Activated T-cell treated with anti-CD3 and anti-CD28 coated beads for 48 hours (primary cell): ENCODE results near the gene CMTR2.
A peak's percentile ranks its signal among the peaks of the same experiment; 100 is the strongest.
"Not testable (repeated sequence)": the region's sequence is repeated elsewhere in the genome, so short reads cannot be mapped to it uniquely, and the experiment has no call there.

Source experiments
- DNase-seq: peaks from one replicate; pipeline ENCODE4 v3.0.0-alpha.2; 2020; ENCODE audit warnings: low read depth

Gene CMTR2, protein sequence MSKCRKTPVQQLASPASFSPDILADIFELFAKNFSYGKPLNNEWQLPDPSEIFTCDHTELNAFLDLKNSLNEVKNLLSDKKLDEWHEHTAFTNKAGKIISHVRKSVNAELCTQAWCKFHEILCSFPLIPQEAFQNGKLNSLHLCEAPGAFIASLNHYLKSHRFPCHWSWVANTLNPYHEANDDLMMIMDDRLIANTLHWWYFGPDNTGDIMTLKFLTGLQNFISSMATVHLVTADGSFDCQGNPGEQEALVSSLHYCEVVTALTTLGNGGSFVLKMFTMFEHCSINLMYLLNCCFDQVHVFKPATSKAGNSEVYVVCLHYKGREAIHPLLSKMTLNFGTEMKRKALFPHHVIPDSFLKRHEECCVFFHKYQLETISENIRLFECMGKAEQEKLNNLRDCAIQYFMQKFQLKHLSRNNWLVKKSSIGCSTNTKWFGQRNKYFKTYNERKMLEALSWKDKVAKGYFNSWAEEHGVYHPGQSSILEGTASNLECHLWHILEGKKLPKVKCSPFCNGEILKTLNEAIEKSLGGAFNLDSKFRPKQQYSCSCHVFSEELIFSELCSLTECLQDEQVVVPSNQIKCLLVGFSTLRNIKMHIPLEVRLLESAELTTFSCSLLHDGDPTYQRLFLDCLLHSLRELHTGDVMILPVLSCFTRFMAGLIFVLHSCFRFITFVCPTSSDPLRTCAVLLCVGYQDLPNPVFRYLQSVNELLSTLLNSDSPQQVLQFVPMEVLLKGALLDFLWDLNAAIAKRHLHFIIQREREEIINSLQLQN

GRCh38 chr16:71288890-71289731 lies at the start of gene CMTR2:
CMTR2 (minus strand) TSS chr16:71289402; CDS start chr16:71285920, 3,482 bp downstream.
- DNase-seq = peak; percentile 90

- DNase-seq = no peak
These were observed 49.4 kb upstream of the CMTR2 start for GRCh38 chr16:71338632-71339031.

- no peak for DNase-seq
These were observed 49.0 kb upstream of the CMTR2 start for GRCh38 chr16:71338193-71338592.

- DNase-seq = no peak
These were observed 48.4 kb upstream of the CMTR2 start for GRCh38 chr16:71337631-71338030.

GRCh38 chr16:71328151-71328550 lies 38.9 kb upstream of the CMTR2 start:
- no peak for DNase-seq

DNA sequence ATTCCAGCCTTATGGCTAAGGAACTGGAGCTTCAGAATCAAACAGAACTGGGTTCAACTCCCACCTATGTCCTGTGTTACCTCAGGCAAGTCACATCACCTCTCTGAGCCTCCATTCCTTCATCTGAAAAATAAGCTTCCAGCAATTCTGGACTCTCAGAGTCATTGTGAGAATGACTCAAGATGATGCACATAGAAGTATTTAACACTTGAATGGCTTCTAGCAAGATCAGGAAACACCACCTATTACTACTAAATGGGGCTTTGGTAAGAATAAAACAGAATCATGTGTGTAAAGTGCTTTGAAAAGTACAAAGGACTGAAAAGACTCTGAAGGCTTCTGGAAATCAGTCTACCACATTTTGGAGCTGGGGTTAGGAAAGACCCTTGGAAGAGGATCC lies 38.5 kb upstream of the CMTR2 start:
- no peak for DNase-seq

- no peak for DNase-seq
These were observed 30.8 kb upstream of the CMTR2 start for GRCh38 chr16:71319999-71320398.

DNA sequence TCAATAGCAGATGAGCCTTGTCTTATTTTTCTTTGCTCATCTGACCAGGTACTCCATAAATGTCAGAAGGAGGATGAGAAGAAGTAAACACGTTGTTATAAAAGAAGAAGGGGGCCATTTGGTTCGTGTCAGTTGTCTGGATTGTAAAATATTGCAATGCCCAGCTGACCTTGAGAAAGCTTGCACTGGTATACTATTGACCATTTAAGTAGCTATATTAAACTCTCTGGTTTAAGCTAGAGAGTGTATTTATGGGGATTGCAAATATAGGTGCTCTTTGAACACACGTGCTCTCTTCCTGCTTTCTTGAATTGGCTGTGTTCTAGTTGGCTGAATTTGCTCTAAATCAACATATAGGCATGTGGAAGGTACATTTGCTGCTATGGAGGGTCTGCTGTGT lies 26.1 kb upstream of the CMTR2 start:
- DNase-seq = no peak

- DNase-seq = not testable (repeated sequence)
These were observed 24.4 kb upstream of the CMTR2 start for GRCh38 chr16:71313591-71313990.

GRCh38 chr16:71311553-71312158 lies 22.5 kb upstream of the CMTR2 start:
- DNase-seq = no peak

DNA sequence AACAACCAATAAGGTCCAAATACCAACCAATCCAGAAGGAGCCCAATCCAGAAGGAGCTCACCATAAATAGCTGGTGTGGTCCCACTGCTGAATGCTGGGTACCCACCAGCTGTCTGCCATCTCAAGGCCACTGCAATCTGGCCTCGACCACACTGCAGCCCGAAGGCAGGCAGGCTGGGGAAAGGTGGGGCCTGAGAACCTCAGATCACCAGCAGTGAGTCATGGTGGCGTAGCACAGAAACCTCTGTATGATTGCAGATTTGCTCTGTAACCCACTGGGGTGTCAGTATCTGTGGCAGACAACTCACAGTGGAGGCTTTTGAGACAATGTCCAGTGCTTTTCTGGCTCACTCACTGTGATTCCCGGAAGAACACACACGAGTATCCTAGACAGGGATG lies 14.7 kb upstream of the CMTR2 start:
- no peak for DNase-seq

- DNase-seq = no peak
These were observed 8.1 kb upstream of the CMTR2 start for GRCh38 chr16:71297341-71297634.

DNA sequence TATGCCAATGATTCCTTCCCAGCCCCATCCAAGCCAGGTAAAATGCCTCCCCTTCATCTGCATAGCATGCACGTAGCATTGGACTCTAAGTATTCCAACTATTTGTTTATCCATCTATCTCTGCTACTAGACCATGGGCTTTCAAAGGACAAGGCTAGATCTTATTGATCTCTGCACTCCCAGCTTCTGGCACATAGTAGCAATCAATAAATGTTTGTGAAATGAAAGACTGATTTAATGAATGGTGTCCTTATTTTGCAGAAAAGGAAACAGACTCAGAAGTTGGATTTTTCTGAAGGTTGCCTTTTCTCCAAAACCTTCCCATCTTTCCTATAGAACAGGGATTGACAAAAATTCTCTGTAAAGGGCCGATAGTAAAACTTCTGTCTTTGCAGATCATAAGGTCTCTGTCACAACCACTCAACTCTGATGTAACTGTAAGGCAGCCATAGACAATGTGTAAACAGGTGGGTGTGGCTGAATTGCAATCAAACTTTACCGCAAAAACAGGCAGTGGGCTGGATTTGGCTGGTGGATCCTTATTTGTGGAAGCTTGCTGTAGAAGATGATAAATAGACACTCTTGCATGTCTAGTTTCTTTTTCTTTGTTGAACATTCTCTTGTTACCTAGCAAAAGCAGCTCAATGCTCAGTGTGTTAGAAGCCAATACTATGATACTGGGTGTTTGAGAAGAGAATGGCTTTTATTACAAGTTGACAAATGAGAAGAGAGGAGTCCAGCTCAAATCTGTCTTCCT lies 7.6 kb upstream of the CMTR2 start:
- no peak for DNase-seq

DNA sequence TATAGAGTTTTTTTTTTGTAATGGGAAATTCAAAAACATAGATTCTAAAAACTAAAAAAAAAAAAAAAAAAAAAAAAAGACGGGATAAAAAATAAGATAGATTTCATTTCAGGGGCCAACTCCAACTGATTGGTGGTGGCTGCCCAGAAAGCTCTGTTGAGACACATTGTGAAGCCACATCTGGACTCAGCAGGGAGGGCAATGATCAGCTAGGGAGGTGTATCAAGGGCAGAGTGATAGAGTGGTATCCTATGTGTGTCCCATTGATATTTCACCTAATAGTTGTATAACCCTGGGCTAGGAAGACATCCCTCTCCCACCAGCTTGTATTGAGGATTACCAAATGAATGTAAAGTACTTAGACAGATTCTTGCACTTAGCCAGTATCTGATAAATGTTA lies 6.7 kb upstream of the CMTR2 start:
- no peak for DNase-seq

- DNase-seq = no peak
These were observed 4.7 kb upstream of the CMTR2 start for GRCh38 chr16:71293919-71294318.

GRCh38 chr16:71292095-71292494 lies 2.9 kb upstream of the CMTR2 start:
- not testable (repeated sequence) for DNase-seq

GRCh38 chr16:71289732-71290062 lies 495 bp upstream of the CMTR2 start:
- no peak for DNase-seq

- no peak for DNase-seq
These were observed 672 bp downstream of the CMTR2 start for GRCh38 chr16:71288570-71288889.

DNA sequence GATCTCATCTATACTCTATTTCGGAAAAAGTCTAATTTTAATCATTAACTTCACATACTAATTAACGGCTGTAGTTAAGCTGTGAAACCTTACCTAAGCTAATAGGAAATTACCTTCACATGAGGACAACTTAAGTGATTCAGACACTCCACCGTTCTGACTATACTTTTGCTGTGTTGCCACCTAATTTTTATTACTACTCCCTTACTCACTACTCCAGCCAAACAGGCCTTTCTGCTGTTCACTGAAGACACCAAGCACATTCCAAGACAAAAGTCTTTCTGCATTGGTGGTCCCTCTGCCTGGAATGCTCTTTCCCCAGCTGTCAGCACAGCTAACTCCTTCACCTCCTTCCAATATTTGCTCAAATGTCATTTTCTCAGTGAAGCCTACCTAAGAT lies 1.3 kb downstream of the CMTR2 start:
- no peak for DNase-seq

DNA sequence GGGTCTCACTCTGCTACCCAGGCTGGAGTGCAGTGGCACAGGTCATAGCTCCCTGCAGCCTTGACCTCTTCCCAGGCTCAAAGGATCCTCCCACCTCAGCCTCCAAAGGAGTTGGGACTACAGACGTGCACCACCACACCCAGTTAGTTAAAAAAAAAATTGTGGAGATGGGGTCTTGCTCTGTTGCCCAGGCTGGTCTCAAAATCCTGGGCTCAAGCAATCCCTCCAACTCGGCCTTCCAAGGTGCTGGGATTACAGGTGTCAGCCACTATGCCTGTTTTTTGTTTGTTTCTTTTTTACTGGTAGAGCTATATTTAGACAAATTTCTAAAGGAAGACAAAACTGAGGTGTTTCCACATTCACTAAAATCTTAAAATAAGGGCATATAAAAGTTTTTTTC lies 1.7 kb downstream of the CMTR2 start:
- no peak for DNase-seq

DNA sequence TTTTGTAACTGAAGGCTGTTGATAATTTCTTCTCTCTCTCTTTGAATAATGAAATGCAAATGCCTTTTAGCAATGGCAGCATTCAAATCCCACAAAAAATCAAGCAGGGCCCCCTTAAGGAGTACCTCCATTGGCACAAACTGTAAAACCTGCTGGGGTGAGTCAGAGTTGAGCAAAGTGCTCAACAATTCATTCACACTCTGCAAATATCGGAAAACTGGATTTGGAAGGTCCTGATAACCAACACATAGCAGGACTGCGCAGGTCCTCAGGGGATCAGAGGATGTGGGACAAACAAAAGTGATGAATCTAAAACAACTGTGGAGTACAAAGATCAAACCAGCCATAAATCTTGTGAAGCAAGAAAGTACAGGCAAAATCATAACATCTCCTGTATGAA lies 5.6 kb downstream of the CMTR2 start:
- DNase-seq = no peak

DNA sequence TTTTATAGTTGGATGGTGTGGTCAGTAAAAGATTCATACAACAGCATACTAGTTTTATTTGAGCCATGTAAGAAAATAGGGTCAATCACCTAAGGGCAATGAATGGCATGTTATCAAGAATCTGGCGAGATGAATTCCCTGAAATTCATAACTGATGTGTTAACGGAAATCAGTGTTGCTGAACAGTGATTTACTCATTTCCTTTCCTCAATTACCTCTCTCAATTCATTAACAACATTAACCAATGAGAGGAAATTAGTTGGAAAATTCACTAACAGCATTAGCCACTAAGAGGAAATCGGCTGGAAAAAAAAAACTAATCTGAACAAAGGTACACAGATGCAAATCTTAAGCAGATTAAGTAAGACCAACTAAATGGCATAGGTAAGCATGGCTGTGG lies 6.3 kb downstream of the CMTR2 start:
- no peak for DNase-seq
